PFSK-1 (cell line): ENCODE data around the gene APOO.

ENCODE experiments used
- FOXP2 ChIP-seq: optimal IDR thresholded peaks from 2 replicates; pipeline ENCODE3; 2011; ENCODE audit warnings: borderline replicate concordance, control low read depth, inconsistent platforms; ENCODE audit not compliant: insufficient read depth; ENCODE audit errors: extremely low read length, extremely low read depth
- POLR2AphosphoS5 ChIP-seq: IDR thresholded peaks from 2 replicates; pipeline ENCODE4 v1.6.1; 2012; ENCODE audit warnings: low read depth, mild to moderate bottlenecking, control low read depth, low read length, moderate library complexity
- SIN3A ChIP-seq: IDR thresholded peaks from 2 replicates; pipeline ENCODE4 v1.6.1; 2012; ENCODE audit warnings: mild to moderate bottlenecking, low read length, moderate library complexity, borderline replicate concordance; ENCODE audit not compliant: insufficient read depth
- TAF1 ChIP-seq: IDR thresholded peaks from 2 replicates; pipeline ENCODE4 v1.6.1; 2012; ENCODE audit warnings: low read length, control low read depth, borderline replicate concordance; ENCODE audit not compliant: insufficient read depth
- TF ChIP-seq, protein P1 (sequence below), 2 experiments: IDR thresholded peaks; 2 replicates each; pipeline versions ENCODE4 v1.6.1 to v1.8.0; 2011 to 2012; ENCODE audit warnings: low read depth in 2 of 2, low read length in 2 of 2, control low read depth in 1 of 2, inconsistent platforms in 1 of 2, mild to moderate bottlenecking in 1 of 2, moderate library complexity in 1 of 2; ENCODE audit not compliant: insufficient read depth in 1 of 2

DNA sequence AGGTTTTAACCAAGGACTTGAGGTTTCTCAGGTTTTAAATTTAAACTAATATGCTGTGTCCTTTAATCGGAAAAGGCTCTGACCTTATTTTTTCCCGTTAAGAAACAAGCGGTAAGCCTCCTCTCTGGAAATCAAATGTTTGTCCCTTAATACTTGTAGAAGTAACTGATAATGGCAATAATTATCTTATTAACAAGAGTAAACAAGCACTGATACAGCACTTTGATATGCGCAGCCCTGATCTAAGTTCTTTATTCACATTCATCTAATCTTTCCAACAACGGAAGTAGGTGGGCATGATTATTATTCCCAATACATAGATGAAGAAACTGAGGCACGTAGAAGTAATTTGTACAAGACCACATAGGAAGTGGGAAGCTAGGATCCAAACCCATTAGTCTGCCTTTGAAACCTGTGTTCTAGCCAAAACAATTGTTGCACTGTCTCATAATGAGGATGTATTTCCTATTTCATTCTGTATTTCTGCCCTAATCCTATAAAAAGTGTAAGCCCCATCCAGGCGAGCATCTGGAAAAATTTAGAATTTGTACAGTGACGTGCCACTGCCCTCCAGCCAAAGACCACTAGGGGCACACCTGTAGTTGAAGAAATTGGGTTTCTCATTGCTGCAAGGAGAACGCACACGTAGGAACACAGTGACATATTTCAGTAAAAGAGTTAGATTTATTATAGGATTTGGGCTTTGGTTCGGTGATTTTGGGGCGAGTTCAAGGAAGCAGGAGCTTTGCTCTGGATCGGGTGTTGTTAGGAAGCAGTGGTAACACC, 674 bp upstream of the APOO start:
- TF ChIP-seq POLR2AphosphoS5 = no peak
- TF ChIP-seq TAF1 = no peak
- no peak for TF ChIP-seq FOXP2
- TF ChIP-seq SIN3A = no peak
- TF ChIP-seq, protein P1, sequence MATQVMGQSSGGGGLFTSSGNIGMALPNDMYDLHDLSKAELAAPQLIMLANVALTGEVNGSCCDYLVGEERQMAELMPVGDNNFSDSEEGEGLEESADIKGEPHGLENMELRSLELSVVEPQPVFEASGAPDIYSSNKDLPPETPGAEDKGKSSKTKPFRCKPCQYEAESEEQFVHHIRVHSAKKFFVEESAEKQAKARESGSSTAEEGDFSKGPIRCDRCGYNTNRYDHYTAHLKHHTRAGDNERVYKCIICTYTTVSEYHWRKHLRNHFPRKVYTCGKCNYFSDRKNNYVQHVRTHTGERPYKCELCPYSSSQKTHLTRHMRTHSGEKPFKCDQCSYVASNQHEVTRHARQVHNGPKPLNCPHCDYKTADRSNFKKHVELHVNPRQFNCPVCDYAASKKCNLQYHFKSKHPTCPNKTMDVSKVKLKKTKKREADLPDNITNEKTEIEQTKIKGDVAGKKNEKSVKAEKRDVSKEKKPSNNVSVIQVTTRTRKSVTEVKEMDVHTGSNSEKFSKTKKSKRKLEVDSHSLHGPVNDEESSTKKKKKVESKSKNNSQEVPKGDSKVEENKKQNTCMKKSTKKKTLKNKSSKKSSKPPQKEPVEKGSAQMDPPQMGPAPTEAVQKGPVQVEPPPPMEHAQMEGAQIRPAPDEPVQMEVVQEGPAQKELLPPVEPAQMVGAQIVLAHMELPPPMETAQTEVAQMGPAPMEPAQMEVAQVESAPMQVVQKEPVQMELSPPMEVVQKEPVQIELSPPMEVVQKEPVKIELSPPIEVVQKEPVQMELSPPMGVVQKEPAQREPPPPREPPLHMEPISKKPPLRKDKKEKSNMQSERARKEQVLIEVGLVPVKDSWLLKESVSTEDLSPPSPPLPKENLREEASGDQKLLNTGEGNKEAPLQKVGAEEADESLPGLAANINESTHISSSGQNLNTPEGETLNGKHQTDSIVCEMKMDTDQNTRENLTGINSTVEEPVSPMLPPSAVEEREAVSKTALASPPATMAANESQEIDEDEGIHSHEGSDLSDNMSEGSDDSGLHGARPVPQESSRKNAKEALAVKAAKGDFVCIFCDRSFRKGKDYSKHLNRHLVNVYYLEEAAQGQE (IDR thresholded peaks at IDR 0.05; ENCODE audit: insufficient read depth in 1 of 2, low read depth in 2 of 2, low read length in 2 of 2) = no peak
